ENCODE measurements around the gene UQCR11.

Gene UQCR11

GRCh38 chr19:1567116-1567847, 38.0 kb downstream of the UQCR11 start:
- DNase-seq (ENCODE audit: low spot score), result no peak

GRCh38 chr19:1566392-1567115, 38.7 kb downstream of the UQCR11 start:
- peak; percentile 88 for DNase-seq (ENCODE audit: low spot score)

GRCh38 chr19:1563251-1563650, 42.0 kb downstream of the UQCR11 start:
- DNase-seq (ENCODE audit: low spot score), result no peak

GRCh38 chr19:1561236-1561842, 43.9 kb downstream of the UQCR11 start:
- DNase-seq (ENCODE audit: low spot score), result no peak

GRCh38 chr19:1560286-1560882, 44.9 kb downstream of the UQCR11 start:
- no peak for DNase-seq (ENCODE audit: low spot score)

GRCh38 chr19:1558552-1558951, 46.7 kb downstream of the UQCR11 start:
- no peak for DNase-seq (ENCODE audit: low spot score)

- no peak for DNase-seq (ENCODE audit: low spot score)
Observed at GRCh38 chr19:1556390-1557070, 48.7 kb downstream of the UQCR11 start.

GRCh38 chr19:1555487-1556389, 49.5 kb downstream of the UQCR11 start:
- DNase-seq (ENCODE audit: low spot score), result no peak

- DNase-seq (ENCODE audit: low spot score), result no peak
Observed at GRCh38 chr19:1554968-1555367, 50.3 kb downstream of the UQCR11 start.

GRCh38 chr19:1553415-1553814, 51.8 kb downstream of the UQCR11 start:
- DNase-seq (ENCODE audit: low spot score), result no peak

- DNase-seq (ENCODE audit: low spot score), result no peak
Observed at GRCh38 chr19:1551068-1552040, 53.9 kb downstream of the UQCR11 start.

GRCh38 chr19:1549332-1549945, 55.8 kb downstream of the UQCR11 start:
- DNase-seq (ENCODE audit: low spot score), result no peak

Data from pons (tissue), 1 donor.